Stimulated activated naive CD8-positive, alpha-beta T cell treated with anti-CD3 and anti-CD28 coated beads, Interleukin-15, amount 100 ng/mL, for 72 hours (primary cell): ENCODE results near the gene STK32C.
A peak's percentile ranks its signal among the peaks of the same experiment; 100 is the strongest.

Source experiments
- ATAC-seq: fragments of 150-1000 bp; cut with Tn5 transposase; 2 replicates; pipeline ENCODE4 v1.10.0; 2021; ENCODE audit warnings: mild to moderate bottlenecking, moderate library complexity
- DNase-seq, 2 donors: peaks; one replicate each; pipeline ENCODE4 v3.0.0; 2021 to 2022
- H3K27ac Mint-ChIP-seq, 2 donors: one replicate each; pipeline ENCODE4 v1.8.0; 2022; ENCODE audit warnings: mild to moderate bottlenecking in 2 of 2, mixed read lengths in 2 of 2, moderate library complexity in 2 of 2
- H3K27me3 Mint-ChIP-seq: one replicate; pipeline ENCODE4 v1.8.0; 2022; ENCODE audit warnings: mixed read lengths
- H3K4me1 Mint-ChIP-seq: one replicate; pipeline ENCODE4 v1.8.0; 2022; ENCODE audit warnings: mild to moderate bottlenecking, mixed read lengths
- H3K4me3 Mint-ChIP-seq, 2 donors: one replicate each; pipeline ENCODE4 v1.8.0; 2022; ENCODE audit warnings: mild to moderate bottlenecking in 2 of 2, mixed read lengths in 2 of 2, moderate library complexity in 1 of 2
- H3K9me3 Mint-ChIP-seq, 2 donors: one replicate each; pipeline ENCODE4 v1.8.0; 2022; ENCODE audit warnings: mixed read lengths in 2 of 2

Gene STK32C

DNA sequence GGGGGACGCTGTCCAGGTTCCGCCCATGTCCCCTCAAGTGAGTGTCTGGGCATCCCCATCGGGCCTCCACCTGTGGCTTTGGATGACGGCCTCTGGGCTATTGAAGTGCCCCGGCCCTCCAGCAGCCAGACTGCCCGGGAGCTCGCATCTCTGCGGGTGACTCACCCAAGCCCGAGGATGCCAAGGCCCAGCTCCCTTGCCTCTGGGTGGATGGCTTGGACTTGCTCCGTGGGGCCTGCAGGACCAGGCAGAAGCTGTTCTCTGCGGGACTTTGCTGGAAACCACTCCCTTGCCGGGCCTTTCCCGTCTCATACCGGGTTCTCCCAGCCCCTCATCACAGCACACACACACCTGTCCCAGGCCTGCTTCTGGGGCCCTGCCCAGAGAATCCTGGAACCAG is 98.6 kb downstream of the STK32C start:
- peaks cover 6 to 18% of the 10 kb centered on the region in 2 donors for H3K9me3 Mint-ChIP-seq
- no peak overlapping the region for H3K27ac Mint-ChIP-seq
- H3K27me3 Mint-ChIP-seq = no peaks in the 10 kb centered on the region
- H3K4me1 Mint-ChIP-seq = peaks cover 6% of the 10 kb centered on the region
- ATAC-seq (no peak), DNase-seq (no peak)
- no peak overlapping the region for H3K4me3 Mint-ChIP-seq

DNA sequence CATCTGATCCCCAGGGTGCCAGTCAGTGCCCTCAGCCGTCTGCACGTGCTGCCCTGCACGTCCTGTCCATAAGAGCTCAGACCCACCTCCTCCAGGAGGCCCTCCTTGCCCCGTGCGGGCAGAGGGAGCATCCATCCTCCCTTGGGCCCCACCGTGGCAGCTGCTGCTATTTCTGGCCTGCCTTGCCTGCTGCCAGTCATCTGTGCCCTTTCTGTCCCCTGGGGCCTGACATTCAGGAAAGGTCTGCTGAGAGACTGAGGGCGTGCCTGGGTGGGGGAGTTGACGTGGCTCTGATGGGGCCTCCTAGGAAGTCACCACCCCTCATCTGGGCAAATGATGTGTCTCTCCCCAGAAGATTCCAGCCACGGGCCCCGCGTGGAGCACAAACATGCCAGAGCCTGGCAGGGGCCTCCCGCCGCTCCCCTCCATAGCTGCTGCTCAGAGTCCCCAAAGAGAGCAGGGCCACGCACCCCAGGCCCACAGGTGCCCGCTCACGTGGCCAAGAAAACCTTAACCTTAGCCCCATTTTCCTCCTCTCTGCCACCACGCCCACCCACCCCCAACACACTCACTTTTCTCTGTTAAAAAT is 99.2 kb downstream of the STK32C start:
- no peak overlapping the region for H3K27ac Mint-ChIP-seq
- peaks cover 6% of the 10 kb centered on the region for H3K4me1 Mint-ChIP-seq
- peaks cover 2 to 13% of the 10 kb centered on the region in 2 donors for H3K9me3 Mint-ChIP-seq
- DNase-seq (no peak), ATAC-seq (no peak)
- no peaks in the 10 kb centered on the region for H3K27me3 Mint-ChIP-seq
- H3K4me3 Mint-ChIP-seq = no peak overlapping the region

DNA sequence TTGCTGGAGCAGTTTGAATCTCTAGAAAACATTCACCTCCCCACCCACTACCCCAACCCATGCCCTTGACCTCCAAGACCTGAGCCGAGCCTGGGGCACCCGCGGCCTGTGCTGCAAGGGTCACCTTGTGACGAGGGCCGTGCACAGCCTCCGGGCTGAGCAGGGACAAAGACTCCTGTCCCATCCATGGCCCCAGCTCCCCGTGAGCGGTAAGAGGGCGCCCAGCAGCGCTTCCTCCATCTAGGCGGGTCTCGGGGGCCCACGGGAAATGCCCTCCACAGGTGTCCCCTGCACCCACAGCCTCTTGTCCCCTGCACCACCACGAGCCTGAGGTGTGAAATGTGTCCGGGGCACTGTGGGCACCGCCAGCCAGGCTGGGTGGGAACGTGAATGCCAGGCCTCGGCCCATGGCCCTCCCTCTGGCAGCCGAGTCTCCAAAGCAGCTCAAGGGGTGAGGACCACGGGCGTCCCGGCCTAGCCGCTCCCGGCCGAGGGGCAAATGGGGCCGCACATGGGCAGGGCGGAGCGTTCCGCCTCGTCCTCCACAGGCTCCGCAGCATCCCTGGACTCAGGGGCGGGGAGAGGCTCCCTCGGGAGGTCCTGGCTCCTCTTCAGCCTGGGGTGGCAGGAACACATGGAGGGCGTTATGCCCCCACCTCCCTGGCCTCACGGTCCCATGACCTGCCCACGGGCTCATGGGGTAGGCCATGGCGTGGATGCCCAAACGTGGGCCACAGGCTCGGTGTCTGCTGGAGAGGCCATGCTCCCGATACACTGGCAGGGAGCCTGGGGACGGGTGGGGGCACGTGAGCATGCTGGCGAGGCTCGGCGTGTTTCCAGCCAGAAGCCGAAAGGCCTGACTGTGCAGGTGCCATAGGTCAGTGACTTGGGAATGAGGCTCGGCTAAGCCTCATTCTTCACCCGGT is 100.0 kb downstream of the STK32C start:
- Mint-ChIP-seq H3K9me3 (peaks cover 0 to 7% of the 10 kb centered on the region in 2 donors), H3K4me1 (peaks cover 6% of the 10 kb centered on the region), H3K27ac (no peak overlapping the region), H3K4me3 (no peak overlapping the region), H3K27me3 (no peaks in the 10 kb centered on the region)
- DNase-seq (no peak), ATAC-seq (no peak)

DNA sequence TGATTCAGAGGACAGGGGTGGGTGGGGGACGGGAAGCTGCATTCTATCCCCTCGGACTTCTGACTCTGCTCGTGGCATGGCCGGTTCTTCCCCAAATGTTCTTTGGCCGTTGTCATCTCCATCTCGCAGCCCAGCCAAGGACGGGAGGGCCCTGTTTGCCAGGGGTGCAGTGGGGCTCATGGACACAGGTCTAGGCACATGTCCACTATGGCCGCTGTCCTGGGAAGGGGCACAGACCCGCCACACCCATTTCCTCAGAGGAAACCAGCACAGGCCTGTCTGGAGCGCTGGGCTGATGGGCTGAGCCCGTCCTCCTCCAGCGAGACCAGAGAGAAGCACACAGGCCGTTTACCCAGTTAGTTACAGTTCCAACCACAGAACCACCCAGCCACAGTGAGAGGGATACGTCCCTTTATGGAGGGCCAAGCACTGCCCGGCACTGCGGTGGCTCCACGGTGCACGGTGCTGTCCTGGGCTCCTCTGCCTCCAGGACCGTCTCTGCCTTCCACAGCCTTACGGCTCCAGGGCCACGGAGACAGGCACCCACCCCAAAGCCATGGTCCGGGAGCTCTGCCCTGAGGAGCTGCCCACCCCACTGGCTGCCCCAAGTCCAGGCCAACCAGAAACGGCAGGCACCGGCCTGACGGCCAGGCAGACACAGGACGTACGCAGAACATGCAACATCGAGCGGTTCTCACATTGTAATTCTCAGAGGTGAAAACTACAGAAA is 100.8 kb downstream of the STK32C start:
- H3K27ac Mint-ChIP-seq = no peak overlapping the region
- H3K4me3 Mint-ChIP-seq = no peak overlapping the region
- peaks cover 6% of the 10 kb centered on the region for H3K4me1 Mint-ChIP-seq
- H3K27me3 Mint-ChIP-seq = no peaks in the 10 kb centered on the region
- no peak for DNase-seq
- H3K9me3 Mint-ChIP-seq = no peaks in the 10 kb centered on the region
- ATAC-seq = no peak

DNA sequence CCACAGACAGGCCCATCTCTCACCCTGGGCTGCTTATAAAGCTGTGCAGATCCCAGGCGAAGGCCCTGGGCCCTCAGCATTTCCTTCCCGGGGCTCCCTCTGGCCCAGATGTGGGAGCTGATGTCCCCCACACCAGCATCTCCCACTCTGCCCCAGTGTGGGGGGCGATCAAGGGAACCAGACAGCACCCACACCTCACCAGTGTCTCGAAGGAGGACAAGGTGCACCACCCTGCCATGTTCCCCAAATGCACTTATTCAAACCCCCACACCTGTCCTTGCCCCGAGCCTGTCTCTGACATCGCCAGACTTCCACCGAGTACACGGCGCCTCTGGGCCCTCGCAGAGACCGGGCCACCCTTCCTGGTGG is 101.4 kb downstream of the STK32C start:
- ATAC-seq (no peak), DNase-seq (no peak)
- Mint-ChIP-seq H3K27ac (no peak overlapping the region), H3K27me3 (no peaks in the 10 kb centered on the region), H3K4me3 (no peak overlapping the region), H3K9me3 (no peaks in the 10 kb centered on the region), H3K4me1 (peaks cover 6% of the 10 kb centered on the region)

DNA sequence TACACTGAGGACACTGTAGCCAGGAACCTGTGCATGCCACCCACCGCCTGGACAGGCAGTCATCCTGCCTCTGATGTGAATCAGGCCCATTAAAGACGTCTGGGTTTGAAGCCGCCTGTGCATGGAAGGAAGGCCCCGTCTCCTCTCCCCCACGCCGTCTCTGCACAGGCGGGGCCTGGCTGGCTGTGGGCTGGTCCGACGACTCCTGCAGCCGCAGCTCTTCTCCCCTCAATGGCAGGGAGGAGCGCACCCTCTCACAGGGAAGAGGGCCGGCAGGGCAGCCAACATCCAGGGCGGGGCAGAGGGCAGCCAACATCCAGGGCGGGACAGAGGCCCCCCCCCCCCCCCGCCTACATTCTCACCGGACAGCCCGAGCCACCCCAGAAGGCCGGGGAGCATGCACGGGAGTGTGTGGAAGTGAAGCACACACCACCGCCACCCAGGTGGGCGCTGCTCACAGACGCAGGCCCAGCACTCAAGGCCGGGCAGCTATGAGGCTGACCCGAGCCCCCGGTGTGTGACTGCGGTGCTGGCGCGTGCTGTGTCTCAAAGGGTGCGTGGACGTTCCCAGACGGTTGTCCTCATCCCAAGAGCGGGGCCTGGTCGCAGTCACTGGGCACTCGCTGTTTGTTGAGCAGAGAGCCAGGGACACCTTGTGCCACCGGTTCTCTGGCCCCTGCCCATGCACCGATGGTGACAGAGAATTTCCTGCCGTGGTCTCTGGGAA is 101.9 kb downstream of the STK32C start:
- DNase-seq (no peak), ATAC-seq (no peak)
- Mint-ChIP-seq H3K27me3 (no peaks in the 10 kb centered on the region), H3K9me3 (no peaks in the 10 kb centered on the region), H3K27ac (no peak overlapping the region), H3K4me1 (peaks cover 6% of the 10 kb centered on the region), H3K4me3 (no peak overlapping the region)

DNA sequence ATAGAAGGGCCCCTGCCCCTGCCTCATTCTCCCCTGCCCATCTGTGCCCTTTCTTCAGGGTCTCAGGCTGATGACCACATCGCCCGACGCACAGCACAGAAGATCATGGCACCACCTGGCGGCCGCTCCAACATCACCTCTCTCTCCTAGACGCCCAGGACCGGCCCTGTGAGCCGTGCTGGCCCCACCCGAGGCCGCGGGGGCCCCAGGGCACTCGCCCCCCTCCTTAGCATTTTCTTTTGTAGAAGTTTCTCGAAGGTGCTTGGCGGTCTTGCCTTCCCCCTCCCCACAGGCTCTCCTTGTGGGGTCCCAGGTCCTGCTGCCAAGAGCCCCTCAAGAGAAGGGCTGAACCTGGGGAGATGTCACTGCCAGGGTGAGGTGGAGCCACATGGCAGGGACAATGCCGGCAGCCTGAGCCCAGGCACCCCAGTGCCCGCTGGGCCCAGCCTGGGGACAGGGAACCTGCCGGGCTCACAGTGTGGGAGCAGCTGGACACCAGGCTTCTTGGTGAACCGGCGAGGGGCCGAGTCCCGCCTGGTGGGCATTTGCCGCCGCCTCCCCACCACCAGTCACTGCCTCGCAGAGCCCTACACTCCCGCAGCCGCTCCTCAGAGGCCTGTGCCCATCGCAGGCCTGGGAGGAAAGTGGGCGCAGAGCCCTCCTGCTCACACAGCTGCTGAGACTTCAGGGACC is 102.8 kb downstream of the STK32C start:
- Mint-ChIP-seq H3K27me3 (no peaks in the 10 kb centered on the region), H3K27ac (no peak overlapping the region), H3K4me1 (peaks cover 6% of the 10 kb centered on the region), H3K9me3 (no peaks in the 10 kb centered on the region), H3K4me3 (no peak overlapping the region)
- no peak for DNase-seq
- ATAC-seq = no peak

DNA sequence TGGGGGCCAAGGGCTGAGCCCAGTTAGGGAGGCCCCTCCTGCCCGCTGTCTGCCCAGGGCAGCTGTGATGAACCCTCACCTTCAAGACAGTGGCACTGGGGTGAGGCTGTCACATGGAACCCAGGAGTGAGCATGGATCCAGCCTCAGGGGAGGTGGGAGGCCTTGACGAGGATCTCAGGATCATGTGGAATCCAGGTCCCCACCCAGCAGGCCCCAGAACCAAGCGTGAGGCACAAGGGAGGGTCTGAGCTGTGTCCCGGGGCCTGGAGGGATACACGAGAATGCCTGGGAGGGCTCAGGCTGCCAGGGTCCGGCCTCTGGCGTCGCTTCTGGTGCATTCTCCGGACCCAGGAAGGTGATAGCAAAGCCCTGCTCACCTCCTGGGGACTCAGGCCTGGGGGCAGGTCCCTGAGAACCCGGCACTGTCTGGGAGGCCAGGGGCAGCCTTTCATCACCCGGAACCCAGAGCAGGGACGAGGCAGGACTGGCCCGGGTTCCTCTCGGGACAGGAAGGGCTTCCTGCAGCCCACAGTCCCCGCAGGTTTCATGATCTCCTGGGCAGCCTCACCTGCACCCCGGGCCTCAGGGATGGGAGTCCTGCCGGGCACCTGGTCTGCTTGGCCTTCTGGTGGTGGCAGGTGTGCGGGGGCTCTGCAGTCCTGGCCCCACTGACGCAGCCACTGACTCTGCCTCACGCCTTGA is 103.5 kb downstream of the STK32C start:
- Mint-ChIP-seq H3K4me3 (no peak overlapping the region), H3K4me1 (peaks cover 6% of the 10 kb centered on the region), H3K27me3 (no peaks in the 10 kb centered on the region), H3K27ac (no peak overlapping the region), H3K9me3 (no peaks in the 10 kb centered on the region)
- DNase-seq (no peak), ATAC-seq (no peak)

DNA sequence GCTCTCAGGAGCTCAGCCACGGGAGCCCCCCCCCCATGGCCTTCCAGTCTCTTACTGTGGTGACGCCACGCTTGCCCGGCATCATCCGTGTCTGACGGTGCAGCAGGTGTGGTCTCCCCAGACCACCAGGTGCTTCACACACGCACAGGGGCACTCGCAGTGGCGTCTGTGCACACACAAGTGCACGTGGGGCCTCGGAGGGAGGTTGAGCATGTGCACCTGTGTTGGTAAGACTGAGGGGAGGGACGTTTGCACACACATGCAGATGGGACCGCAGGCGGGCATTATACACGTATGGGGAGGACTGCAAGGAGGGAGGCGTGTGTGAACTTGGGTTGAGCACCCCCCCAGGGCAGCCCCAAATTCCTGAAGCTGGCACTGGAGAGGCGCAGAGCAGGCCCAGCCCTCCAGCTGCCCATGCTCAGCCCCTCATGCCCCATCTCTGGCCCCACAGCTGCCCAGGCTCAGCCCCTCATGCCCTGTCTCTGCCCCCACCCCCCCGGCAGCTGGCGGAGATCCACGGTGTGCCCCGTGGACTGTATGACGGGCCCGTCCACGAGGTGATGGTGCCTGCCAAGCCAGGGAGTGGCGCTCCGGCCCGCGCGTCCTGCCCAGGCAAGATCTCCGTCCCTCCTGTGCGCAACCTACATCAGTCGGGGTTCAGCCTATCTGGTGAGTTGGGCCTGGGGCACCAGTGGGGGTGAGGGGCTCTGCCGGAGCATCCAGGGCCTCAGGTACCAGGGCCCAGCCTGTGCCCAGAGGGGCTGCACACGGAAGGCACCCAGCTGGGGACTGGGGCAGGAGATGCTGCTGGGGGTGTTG is 104.3 kb downstream of the STK32C start:
- DNase-seq = no peak
- H3K4me3 Mint-ChIP-seq = no peak overlapping the region
- H3K27me3 Mint-ChIP-seq = no peaks in the 10 kb centered on the region
- H3K27ac Mint-ChIP-seq = no peak overlapping the region
- peak; percentile 5 for ATAC-seq
- H3K9me3 Mint-ChIP-seq = no peaks in the 10 kb centered on the region
- H3K4me1 Mint-ChIP-seq = peaks cover 6% of the 10 kb centered on the region

DNA sequence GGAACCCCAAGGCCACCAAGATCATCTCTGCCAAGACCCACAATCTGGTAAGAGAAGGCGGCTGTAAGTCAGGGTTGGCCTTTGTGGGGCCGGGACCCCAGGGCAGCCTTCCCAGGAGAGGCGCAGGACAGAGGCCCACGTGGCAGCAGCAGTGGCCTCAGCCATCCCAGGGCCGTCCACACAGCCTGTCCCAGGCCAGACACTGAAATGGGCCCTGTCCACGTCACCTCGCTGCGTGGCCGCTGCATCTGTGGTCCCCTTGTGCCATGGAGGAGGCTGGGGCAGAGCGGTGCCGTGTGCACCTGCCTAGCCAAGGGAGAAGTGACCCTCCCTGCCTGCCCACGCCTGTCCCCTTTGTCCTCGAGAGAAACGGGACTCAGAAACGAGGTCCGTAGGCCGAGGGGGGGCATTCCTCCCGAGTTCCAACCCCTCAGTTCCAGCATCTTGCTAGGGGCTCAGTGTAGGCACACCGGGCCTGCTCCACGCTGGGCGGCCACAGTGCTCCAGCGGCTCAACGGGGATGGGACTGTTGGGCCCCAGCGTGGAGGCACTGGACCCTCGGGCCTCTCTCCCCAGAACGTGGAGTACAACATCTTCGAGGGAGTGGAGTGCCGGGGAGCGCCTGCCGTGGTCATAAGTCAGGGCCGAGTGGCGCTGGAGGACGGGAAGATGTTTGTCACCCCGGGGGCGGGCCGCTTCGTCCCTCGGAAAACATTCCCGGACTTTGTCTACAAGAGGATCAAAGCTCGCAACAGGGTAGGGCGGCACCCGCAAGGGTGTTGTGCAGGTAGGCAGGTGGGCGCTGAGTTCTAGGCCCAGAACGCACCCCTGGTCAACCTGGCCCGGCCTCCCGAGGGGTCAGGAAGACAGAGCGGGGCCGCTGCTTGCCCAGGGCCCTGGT is 105.4 kb downstream of the STK32C start:
- Mint-ChIP-seq H3K9me3 (no peaks in the 10 kb centered on the region), H3K4me3 (no peak overlapping the region), H3K27me3 (no peaks in the 10 kb centered on the region), H3K27ac (no peak overlapping the region), H3K4me1 (peaks cover 6% of the 10 kb centered on the region)
- ATAC-seq (no peak), DNase-seq (no peak)

DNA sequence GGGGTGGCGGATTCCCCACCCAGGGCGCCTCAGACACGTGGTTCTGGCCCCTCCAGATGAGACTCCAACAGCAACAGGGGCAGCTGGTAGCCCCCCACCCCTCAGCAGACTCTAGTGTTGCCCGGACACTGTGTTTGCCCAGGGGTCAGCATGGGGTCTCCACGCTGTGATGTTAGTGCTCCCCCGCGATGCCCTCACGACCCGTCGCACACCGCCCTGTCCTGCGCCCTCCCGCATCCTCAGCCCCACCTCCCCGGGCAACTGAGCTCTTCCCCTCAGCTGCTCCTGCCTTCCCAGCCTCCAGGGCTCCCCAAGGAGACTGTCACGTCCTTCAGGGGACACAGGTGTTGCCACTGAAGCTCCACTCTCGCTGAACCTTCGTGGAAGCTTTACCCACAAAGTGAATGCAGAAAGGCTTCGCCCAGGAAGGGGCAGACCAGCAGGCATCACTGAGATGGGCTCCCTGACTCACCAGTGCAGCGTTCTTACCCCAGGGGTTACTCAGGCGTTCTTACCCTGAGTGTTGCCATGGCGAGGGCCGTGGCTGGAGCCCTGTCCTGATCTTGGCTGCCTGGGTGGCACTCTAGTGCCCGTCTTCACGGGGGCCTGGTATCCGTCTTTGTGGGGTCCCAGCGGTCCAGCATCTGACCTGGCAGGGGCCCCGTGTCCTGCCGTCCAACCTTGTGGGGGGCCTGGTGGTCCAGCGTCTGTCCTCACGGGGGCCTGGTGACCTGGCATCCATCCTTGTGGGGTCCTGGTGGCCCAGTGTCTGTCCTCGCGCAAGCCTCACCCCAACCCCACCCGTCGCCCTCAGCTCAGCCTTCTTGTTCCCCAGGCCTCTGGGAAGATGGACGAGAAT is 106.4 kb downstream of the STK32C start:
- H3K4me1 Mint-ChIP-seq = peaks cover under 1% of the 10 kb centered on the region
- no peaks in the 10 kb centered on the region for H3K9me3 Mint-ChIP-seq
- no peaks in the 10 kb centered on the region for H3K27me3 Mint-ChIP-seq
- no peak overlapping the region for H3K27ac Mint-ChIP-seq
- DNase-seq = no peak
- H3K4me3 Mint-ChIP-seq = no peak overlapping the region
- no peak for ATAC-seq

DNA sequence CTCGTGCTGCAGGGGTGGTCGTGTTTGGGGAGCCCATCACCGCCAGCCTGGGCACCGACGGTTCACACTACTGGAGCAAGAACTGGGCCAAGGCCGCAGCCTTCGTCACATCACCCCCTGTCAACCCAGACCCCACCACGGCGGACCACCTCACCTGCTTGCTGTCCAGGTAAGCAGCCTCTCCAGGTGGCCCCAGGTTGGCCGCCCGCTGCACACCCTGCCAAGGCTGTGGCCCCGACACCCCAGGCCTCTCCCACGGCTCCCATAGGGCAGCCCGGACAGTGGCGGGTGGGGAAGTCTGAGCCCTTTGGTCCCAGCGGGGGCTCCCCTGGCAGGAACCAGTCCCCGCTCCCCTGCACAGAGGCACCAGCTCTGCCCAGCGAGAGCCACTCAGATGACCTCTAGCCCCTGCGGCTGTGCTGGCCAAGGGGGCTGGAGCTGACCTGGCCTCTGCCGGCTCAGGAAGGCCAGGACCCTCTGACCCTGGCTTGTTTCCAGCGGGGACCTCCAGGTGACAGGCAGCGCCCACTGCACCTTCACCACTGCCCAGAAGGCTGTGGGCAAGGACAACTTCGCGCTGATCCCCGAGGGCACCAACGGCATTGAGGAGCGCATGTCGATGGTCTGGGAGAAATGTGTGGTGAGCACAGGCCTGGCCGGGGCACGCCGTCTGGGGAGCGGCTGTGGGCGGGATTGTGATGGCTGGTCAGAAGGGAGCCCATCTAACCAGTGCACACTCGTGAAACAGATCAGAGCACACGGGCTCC is 107.2 kb downstream of the STK32C start:
- Mint-ChIP-seq H3K4me1 (no peaks in the 10 kb centered on the region), H3K27me3 (no peaks in the 10 kb centered on the region), H3K4me3 (no peak overlapping the region), H3K27ac (no peak overlapping the region), H3K9me3 (no peaks in the 10 kb centered on the region)
- DNase-seq (no peak), ATAC-seq (no peak)
